Right kidney (tissue), 1 donor: ENCODE data around the gene CNPPD1.

Experiments
- DNase-seq: peaks from one replicate; pipeline ENCODE4 v3.0.0-alpha.2; 2016

CNPPD1 gene

DNA sequence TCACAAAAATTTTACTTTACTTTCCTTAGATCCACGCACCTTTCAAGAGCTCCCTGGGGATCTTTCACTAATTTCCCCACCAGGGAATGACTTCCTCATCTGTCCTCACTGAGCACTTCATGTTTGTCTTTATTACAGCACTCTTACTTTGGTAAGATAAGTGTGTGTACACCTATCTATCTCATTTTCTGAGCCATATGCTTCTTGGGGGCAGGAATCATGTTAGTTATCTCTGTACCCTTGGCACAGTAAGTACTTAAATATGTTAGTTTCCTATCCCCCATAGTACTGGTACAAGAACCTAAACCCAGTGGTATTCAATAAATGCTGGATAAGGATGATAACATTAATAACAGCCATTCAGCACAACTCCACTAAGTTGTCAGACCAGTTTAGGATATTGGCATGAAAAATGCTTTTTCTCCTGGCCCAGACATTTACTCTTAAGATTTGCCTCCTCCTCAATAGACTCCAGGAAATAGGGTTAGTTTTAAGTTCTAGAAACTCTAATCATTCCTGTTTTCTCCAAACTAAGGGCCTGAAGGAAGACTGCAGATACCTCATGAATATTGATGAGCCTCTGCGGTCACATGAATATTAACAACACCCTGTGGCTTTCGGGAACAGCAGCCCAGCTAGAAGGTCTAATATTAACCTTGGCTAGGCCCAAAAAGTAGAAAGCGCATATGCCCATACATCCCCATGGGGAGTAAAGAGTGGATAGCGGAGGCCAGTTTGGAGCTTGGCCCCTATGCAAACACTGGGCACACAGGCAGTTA, 54.3 kb downstream of the CNPPD1 start:
- no peak for DNase-seq
